SK-N-SH treated with all-trans-retinoic acid at 6 μM for 48 hours (cell line): ENCODE results near the gene KRTAP10-7.

Experiments
- ATAC-seq: fragments of 200-7000 bp; cut with Tn5 transposase; 3 replicates; pipeline ENCODE4 v1.9.1; 2020; ENCODE audit warnings: mild to moderate bottlenecking, moderate library complexity
- ARNTL ChIP-seq: fragments of 450-650 bp; formaldehyde crosslinking; IDR thresholded peaks from 2 replicates; pipeline ENCODE4 v1.5.0; 2020; ENCODE audit warnings: low read depth, mild to moderate bottlenecking, moderate library complexity, borderline replicate concordance
- BACH2 ChIP-seq: fragments of 250-450 bp; sonication (Bioruptor Pico); IDR thresholded peaks from 2 replicates; pipeline ENCODE4 v1.9.0; 2021; ENCODE audit warnings: mild to moderate bottlenecking, borderline replicate concordance
- CREB5 ChIP-seq: fragments of 250-450 bp; sonication (Bioruptor Pico); IDR thresholded peaks from 2 replicates; pipeline ENCODE4 v1.5.1; 2020; ENCODE audit warnings: low read depth, mild to moderate bottlenecking, moderate library complexity
- CSDC2 ChIP-seq: fragments of 250-450 bp; sonication (Bioruptor Pico); IDR thresholded peaks from 2 replicates; pipeline ENCODE4 v1.5.0; 2020; ENCODE audit warnings: mild to moderate bottlenecking, moderate library complexity
- CSRNP3 ChIP-seq: fragments of 250-450 bp; sonication (Bioruptor Pico); IDR thresholded peaks from 2 replicates; pipeline ENCODE4 v1.5.1; 2021; ENCODE audit warnings: mild to moderate bottlenecking, moderate library complexity
- ESRRG ChIP-seq: fragments of 250-450 bp; sonication (Bioruptor Pico); IDR thresholded peaks from 2 replicates; pipeline ENCODE4 v1.6.1; 2021; ENCODE audit warnings: mild to moderate bottlenecking
- GLIS3 ChIP-seq: fragments of 250-450 bp; sonication (Bioruptor Pico); IDR thresholded peaks from 2 replicates; pipeline ENCODE4 v1.5.0; 2020; ENCODE audit warnings: mild to moderate bottlenecking, moderate library complexity
- OSR1 ChIP-seq: fragments of 250-450 bp; sonication (Bioruptor Pico); IDR thresholded peaks from 2 replicates; pipeline ENCODE4 v1.8.0; 2022; ENCODE audit warnings: moderate library complexity, mild to moderate bottlenecking, inconsistent platforms
- PATZ1 ChIP-seq: fragments of 250-450 bp; sonication (Bioruptor Pico); IDR thresholded peaks from 2 replicates; pipeline ENCODE4 v1.8.0; 2020; ENCODE audit warnings: mild to moderate bottlenecking, moderate library complexity, borderline replicate concordance
- PPARA ChIP-seq: fragments of 250-450 bp; sonication (Bioruptor Pico); IDR thresholded peaks from 2 replicates; pipeline ENCODE4 v1.5.0; 2020; ENCODE audit warnings: mild to moderate bottlenecking, borderline replicate concordance
- RARB ChIP-seq: fragments of 250-450 bp; sonication (Bioruptor Pico); IDR thresholded peaks from 2 replicates; pipeline ENCODE4 v1.8.0; 2021; ENCODE audit warnings: mild to moderate bottlenecking, moderate library complexity
- SNAI2 ChIP-seq: fragments of 250-450 bp; sonication (Bioruptor Pico); IDR thresholded peaks from 2 replicates; pipeline ENCODE4 v1.5.0; 2020; ENCODE audit warnings: mild to moderate bottlenecking, moderate library complexity
- TCF4 ChIP-seq: fragments of 250-450 bp; sonication (Bioruptor Pico); IDR thresholded peaks from 2 replicates; pipeline ENCODE4 v1.8.0; 2021; ENCODE audit warnings: mild to moderate bottlenecking, moderate library complexity, borderline replicate concordance
- TOX ChIP-seq: fragments of 250-450 bp; sonication (Bioruptor Pico); IDR thresholded peaks from 2 replicates; pipeline ENCODE4 v1.8.0; 2021; ENCODE audit warnings: mild to moderate bottlenecking, moderate library complexity, borderline replicate concordance
- TSHZ2 ChIP-seq: fragments of 250-450 bp; sonication (Bioruptor Pico); IDR thresholded peaks from 2 replicates; pipeline ENCODE4 v1.5.0; 2020; ENCODE audit warnings: mild to moderate bottlenecking, moderate library complexity
- ZC3H10 ChIP-seq: fragments of 250-450 bp; sonication (Bioruptor Pico); IDR thresholded peaks from 2 replicates; pipeline ENCODE4 v1.5.1; 2021; ENCODE audit warnings: mild to moderate bottlenecking, moderate library complexity
- ZFP3 ChIP-seq: fragments of 250-450 bp; sonication (Bioruptor Pico); IDR thresholded peaks from 2 replicates; pipeline ENCODE4 v1.5.0; 2020; ENCODE audit warnings: mild to moderate bottlenecking, moderate library complexity
- ZNF565 ChIP-seq: fragments of 450-650 bp; formaldehyde crosslinking; conservative IDR thresholded peaks from 2 replicates; pipeline ENCODE4 v1.5.0; 2020; ENCODE audit warnings: low read depth, mild to moderate bottlenecking, moderate library complexity
- ZNF70 ChIP-seq: fragments of 450-650 bp; formaldehyde crosslinking; IDR thresholded peaks from 2 replicates; pipeline ENCODE4 v1.5.0; 2020; ENCODE audit warnings: mild to moderate bottlenecking, moderate library complexity
- ZNF8 ChIP-seq: fragments of 450-650 bp; formaldehyde crosslinking; IDR thresholded peaks from 2 replicates; pipeline ENCODE4 v1.5.0; 2020; ENCODE audit warnings: mild to moderate bottlenecking, moderate library complexity

KRTAP10-7 gene

GRCh38 chr21:44628707-44629391 lies 28.5 kb downstream of the KRTAP10-7 start (continued):
- TF ChIP-seq CSRNP3 (CRISPR knock-in tag) (no peak), OSR1 (CRISPR knock-in tag) (no peak), ZNF8 (CRISPR knock-in tag) (no peak)
- TF ChIP-seq, all 23 proteins: peak for 0

GRCh38 chr21:44630440-44630839 lies 30.0 kb downstream of the KRTAP10-7 start:
- TF ChIP-seq PPARA (CRISPR knock-in tag) (no peak), ZC3H10 (CRISPR knock-in tag) (no peak), CREB5 (CRISPR knock-in tag) (no peak), CSDC2 (CRISPR knock-in tag) (no peak), BACH2 (no peak), TSHZ2 (CRISPR knock-in tag) (no peak), PATZ1 (CRISPR knock-in tag) (no peak), GLIS3 (CRISPR knock-in tag) (no peak), ARNTL (CRISPR knock-in tag) (no peak), RARB (CRISPR knock-in tag) (no peak), TCF4 (CRISPR knock-in tag) (no peak), TOX (CRISPR knock-in tag) (no peak), ZFP3 (no peak)
- no peak for ATAC-seq

GRCh38 chr21:44632067-44632466 lies 31.7 kb downstream of the KRTAP10-7 start:
- ATAC-seq = no peak
- TF ChIP-seq ESRRG (CRISPR knock-in tag) (no peak), PATZ1 (CRISPR knock-in tag) (no peak), CREB5 (CRISPR knock-in tag) (no peak), ZNF70 (CRISPR knock-in tag) (no peak), CSRNP3 (CRISPR knock-in tag) (no peak), ZNF565 (no peak), SNAI2 (no peak), TOX (CRISPR knock-in tag) (no peak), TCF4 (CRISPR knock-in tag) (no peak), ARNTL (CRISPR knock-in tag) (no peak)
